NT2/D1 (cell line): ENCODE measurements around the gene CACNA2D3.

Experiments used
- DNase-seq: peaks from one replicate; pipeline ENCODE4 v3.0.0-alpha.2; 2011; ENCODE audit warnings: low read depth, low spot score
- H3K27me3 ChIP-seq: 2 replicates; pipeline ENCODE4 v1.6.0; 2011; ENCODE audit warnings: mild to moderate bottlenecking; ENCODE audit not compliant: insufficient read length, insufficient read depth
- H3K36me3 ChIP-seq: 2 replicates; pipeline ENCODE4 v1.6.1; 2011; ENCODE audit warnings: mild to moderate bottlenecking, low read length, mixed read lengths; ENCODE audit not compliant: insufficient read depth, insufficient read length
- H3K4me1 ChIP-seq: 2 replicates; pipeline ENCODE4 v1.5.1; 2011; ENCODE audit not compliant: insufficient read depth, insufficient read length
- H3K4me3 ChIP-seq: 2 replicates; pipeline ENCODE4 v1.5.1; 2011; ENCODE audit warnings: low read depth; ENCODE audit not compliant: insufficient read length
- H3K9ac ChIP-seq: 2 replicates; pipeline ENCODE4 v1.6.0; 2011; ENCODE audit warnings: low read depth; ENCODE audit not compliant: insufficient read length
- H3K9me3 ChIP-seq: 2 replicates; pipeline ENCODE4 v1.5.1; 2011; ENCODE audit warnings: mild to moderate bottlenecking, low read length; ENCODE audit not compliant: insufficient read depth
- SUZ12 ChIP-seq: IDR thresholded peaks from 2 replicates; pipeline ENCODE4 v1.6.1; 2011; ENCODE audit not compliant: insufficient read length, insufficient read depth; ENCODE audit errors: extremely low read depth
- YY1 ChIP-seq: IDR thresholded peaks from 2 replicates; pipeline ENCODE4 v1.6.1; 2011; ENCODE audit not compliant: insufficient read length, insufficient read depth
- ZNF274 ChIP-seq: IDR thresholded peaks from 2 replicates; pipeline ENCODE4 v1.6.1; 2011; ENCODE audit warnings: mild to moderate bottlenecking, low read depth, low read length

The CACNA2D3 gene

GRCh38 chr3:54835701-54836100 lies 713.3 kb downstream of the CACNA2D3 start:
- H3K27me3 ChIP-seq: no peaks in the 10 kb centered on the region
- DNase-seq: no peak
- no peak overlapping the region for H3K4me3 ChIP-seq
- TF ChIP-seq SUZ12 (no peak), ZNF274 (no peak), YY1 (no peak)
- no peaks in the 10 kb centered on the region for H3K36me3 ChIP-seq
- H3K4me1 ChIP-seq: no peaks in the 10 kb centered on the region
- peaks cover 6% of the 10 kb centered on the region for H3K9me3 ChIP-seq
- H3K9ac ChIP-seq: no peak overlapping the region

GRCh38 chr3:54836871-54837270 lies 714.5 kb downstream of the CACNA2D3 start:
- H3K4me1 ChIP-seq: no peaks in the 10 kb centered on the region
- no peak for DNase-seq
- no peaks in the 10 kb centered on the region for H3K27me3 ChIP-seq
- no peak overlapping the region for H3K9ac ChIP-seq
- TF ChIP-seq YY1: no peak
- TF ChIP-seq SUZ12: no peak
- TF ChIP-seq ZNF274: no peak
- no peaks in the 10 kb centered on the region for H3K9me3 ChIP-seq
- H3K4me3 ChIP-seq: no peak overlapping the region
- H3K36me3 ChIP-seq: no peaks in the 10 kb centered on the region

- no peak overlapping the region for H3K4me3 ChIP-seq
- H3K4me1 ChIP-seq: no peaks in the 10 kb centered on the region
- no peaks in the 10 kb centered on the region for H3K36me3 ChIP-seq
- H3K9me3 ChIP-seq: no peaks in the 10 kb centered on the region
- no peak for TF ChIP-seq SUZ12
- TF ChIP-seq ZNF274: no peak
- no peak for TF ChIP-seq YY1
- DNase-seq: no peak
- no peak overlapping the region for H3K9ac ChIP-seq
- H3K27me3 ChIP-seq: no peaks in the 10 kb centered on the region
Measured at GRCh38 chr3:54837964-54838363, 715.6 kb downstream of the CACNA2D3 start.

GRCh38 chr3:54841471-54841870 lies 719.1 kb downstream of the CACNA2D3 start:
- TF ChIP-seq YY1 (no peak), ZNF274 (no peak), SUZ12 (no peak)
- no peak overlapping the region for H3K9ac ChIP-seq
- H3K9me3 ChIP-seq: no peaks in the 10 kb centered on the region
- H3K4me1 ChIP-seq: no peaks in the 10 kb centered on the region
- H3K4me3 ChIP-seq: no peak overlapping the region
- DNase-seq: no peak
- H3K36me3 ChIP-seq: no peaks in the 10 kb centered on the region
- H3K27me3 ChIP-seq: no peaks in the 10 kb centered on the region

DNA sequence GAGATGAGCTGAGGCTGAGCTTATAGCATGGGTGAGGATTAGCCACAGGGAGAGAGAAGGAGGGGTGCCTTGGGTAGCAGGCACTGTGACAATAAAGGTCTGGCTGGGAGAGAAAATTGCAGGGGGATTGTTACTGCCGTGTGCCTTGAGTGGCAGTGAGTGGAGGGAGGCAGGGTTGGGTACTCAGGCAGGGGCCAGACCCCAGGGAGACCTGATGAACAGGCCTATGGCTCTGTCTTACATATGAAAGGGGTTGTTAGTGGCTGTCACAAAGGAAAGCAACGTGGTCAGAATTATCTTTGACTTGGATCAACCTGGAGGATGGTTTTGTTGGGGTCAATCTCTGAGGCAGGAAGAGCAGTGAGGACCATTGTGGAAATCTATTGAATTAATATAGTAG lies 721.0 kb downstream of the CACNA2D3 start:
- TF ChIP-seq SUZ12 (no peak), ZNF274 (no peak), YY1 (no peak)
- no peak overlapping the region for H3K4me3 ChIP-seq
- no peaks in the 10 kb centered on the region for H3K27me3 ChIP-seq
- no peak for DNase-seq
- H3K36me3 ChIP-seq: no peaks in the 10 kb centered on the region
- no peaks in the 10 kb centered on the region for H3K9me3 ChIP-seq
- H3K9ac ChIP-seq: no peak overlapping the region
- H3K4me1 ChIP-seq: no peaks in the 10 kb centered on the region

- TF ChIP-seq ZNF274: no peak
- no peak for TF ChIP-seq YY1
- no peak for TF ChIP-seq SUZ12
- Histone ChIP-seq H3K9me3 (no peaks in the 10 kb centered on the region), H3K9ac (no peak overlapping the region), H3K4me1 (no peaks in the 10 kb centered on the region), H3K4me3 (no peak overlapping the region), H3K27me3 (no peaks in the 10 kb centered on the region), H3K36me3 (no peaks in the 10 kb centered on the region)
- DNase-seq: no peak
Measured at GRCh38 chr3:54844211-54844610, 721.9 kb downstream of the CACNA2D3 start.

GRCh38 chr3:54845011-54845410 lies 722.7 kb downstream of the CACNA2D3 start:
- no peaks in the 10 kb centered on the region for H3K27me3 ChIP-seq
- TF ChIP-seq SUZ12: no peak
- no peak overlapping the region for H3K4me3 ChIP-seq
- no peak for DNase-seq
- H3K36me3 ChIP-seq: no peaks in the 10 kb centered on the region
- H3K9ac ChIP-seq: no peak overlapping the region
- H3K4me1 ChIP-seq: no peaks in the 10 kb centered on the region
- H3K9me3 ChIP-seq: no peaks in the 10 kb centered on the region

GRCh38 chr3:54845551-54845950 lies 723.2 kb downstream of the CACNA2D3 start:
- Histone ChIP-seq H3K4me3 (no peak overlapping the region), H3K36me3 (no peaks in the 10 kb centered on the region), H3K4me1 (no peaks in the 10 kb centered on the region), H3K9ac (no peak overlapping the region), H3K27me3 (no peaks in the 10 kb centered on the region), H3K9me3 (no peaks in the 10 kb centered on the region)
- TF ChIP-seq YY1 (no peak), SUZ12 (no peak), ZNF274 (no peak)
- DNase-seq: no peak
